GM21515 (cell line): ENCODE measurements around the gene FGFRL1.

ENCODE experiments used
- ATAC-seq: cut with Tn5 transposase; IDR thresholded peaks from one replicate; pipeline ENCODE4 v1.9.1; 2021; ENCODE audit not compliant: unreplicated experiment

FGFRL1 gene

DNA sequence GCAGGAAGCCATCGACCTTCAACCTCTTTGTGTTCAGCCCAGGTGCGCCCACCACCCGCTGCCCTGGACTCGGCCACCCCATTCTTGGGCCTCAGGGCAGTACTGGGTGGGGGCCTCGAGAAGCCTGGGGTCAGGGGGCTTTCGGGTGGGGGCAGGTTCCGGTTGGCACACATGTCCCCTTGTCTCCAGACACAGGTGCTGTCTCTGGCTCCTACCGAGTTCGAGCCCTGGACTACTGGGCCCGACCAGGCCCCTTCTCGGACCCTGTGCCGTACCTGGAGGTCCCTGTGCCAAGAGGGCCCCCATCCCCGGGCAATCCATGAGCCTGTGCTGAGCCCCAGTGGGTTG, 7.4 kb upstream of the FGFRL1 start:
- no peak for ATAC-seq

DNA sequence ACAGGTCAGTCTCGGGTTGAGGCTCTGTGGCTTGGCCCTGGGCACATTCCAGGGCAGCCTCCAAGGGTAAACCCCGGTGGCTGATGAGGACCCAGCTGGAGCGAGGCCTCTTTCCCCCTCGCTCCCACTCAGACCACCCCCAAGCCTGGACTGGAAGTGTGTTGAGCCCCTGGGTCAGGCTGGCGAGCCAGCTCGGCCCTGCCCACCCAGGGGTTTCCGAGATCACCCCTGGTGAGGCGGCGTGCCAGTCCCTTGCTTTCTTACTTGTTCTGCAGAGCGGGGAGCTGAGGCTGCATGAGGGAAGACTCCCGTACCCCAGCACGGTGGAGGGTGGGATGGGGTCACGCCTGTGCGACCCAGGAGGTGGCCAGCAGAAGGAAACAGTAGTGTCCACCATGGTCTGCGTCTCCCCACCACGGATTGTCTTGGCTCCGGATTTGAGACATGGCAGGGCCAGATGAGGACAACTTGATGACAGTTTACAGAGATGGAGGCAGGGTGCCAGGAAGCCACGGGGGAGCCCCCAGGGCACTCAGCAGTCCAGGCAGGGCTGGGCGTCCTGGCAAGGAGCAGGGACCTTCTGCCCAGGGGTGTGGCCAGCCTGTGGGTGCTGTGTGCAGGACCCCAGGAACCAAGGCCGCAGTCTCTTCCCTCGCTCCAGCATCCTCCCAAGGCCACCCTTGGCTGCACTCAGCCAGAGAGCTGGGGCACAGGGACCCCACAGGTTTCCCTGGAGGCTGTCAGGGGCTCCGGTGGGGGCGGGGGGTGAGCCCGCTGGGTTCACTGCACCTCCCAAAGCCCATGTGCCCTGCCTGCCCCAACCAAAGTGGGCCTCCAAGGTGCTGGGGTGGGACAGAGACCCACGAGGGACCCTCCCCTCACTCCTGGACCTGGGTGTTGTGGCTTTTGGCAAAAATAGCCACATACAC, 6.6 kb upstream of the FGFRL1 start:
- ATAC-seq = no peak

DNA sequence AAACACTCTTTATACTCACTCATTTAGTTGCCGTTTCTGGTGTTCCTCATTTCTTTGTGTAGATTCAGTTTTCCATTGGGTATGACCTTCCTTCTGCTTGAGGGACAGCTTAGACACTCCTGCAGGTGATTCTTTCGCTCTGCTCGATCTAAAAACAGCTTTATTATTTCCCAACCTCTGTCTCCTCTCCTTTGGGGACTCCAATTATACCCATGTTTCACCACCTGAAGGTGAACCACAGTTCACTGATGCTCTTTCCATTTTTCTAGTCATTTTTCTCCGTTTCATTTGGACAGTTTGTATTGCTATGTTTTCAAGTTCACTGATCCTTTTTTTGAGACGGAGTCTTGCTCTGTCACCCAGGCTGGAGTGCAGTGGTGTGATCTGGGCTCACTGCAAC, 4.6 kb upstream of the FGFRL1 start:
- no peak for ATAC-seq

DNA sequence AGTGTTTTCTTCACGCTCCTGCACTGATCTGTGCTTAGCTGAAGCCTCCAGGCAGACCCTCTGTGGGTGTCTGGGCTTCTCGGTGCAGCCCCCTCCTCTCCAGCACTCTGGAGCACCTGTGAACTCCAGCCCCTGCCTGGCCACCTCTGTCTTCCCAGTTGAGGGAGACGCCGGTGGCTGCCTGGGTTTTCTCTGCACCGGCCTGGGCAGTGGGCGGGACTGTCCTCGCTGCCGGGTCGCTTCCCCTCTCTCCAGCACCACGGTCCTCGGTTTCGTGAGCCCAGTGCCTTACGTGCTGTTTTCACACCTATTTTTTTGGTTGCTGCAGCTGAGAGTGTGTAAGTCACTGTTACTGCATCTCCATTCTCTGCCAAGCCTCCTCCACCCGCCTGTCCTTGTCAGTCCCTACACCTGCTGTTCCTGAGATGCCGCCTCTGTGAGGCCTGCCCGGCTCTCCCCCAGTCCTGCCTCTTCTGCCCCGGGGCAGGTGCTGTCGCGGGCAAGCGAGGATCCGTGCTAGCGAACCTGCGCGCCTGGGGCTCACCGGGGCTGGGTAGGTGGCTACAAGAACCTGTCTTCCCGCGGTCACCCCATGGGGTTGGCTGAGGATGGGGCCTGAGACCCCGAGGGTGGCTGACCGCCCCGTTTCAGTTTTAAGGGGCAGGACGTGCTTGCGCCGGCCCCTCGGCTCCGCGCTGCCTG, 2.4 kb upstream of the FGFRL1 start:
- no peak for ATAC-seq

DNA sequence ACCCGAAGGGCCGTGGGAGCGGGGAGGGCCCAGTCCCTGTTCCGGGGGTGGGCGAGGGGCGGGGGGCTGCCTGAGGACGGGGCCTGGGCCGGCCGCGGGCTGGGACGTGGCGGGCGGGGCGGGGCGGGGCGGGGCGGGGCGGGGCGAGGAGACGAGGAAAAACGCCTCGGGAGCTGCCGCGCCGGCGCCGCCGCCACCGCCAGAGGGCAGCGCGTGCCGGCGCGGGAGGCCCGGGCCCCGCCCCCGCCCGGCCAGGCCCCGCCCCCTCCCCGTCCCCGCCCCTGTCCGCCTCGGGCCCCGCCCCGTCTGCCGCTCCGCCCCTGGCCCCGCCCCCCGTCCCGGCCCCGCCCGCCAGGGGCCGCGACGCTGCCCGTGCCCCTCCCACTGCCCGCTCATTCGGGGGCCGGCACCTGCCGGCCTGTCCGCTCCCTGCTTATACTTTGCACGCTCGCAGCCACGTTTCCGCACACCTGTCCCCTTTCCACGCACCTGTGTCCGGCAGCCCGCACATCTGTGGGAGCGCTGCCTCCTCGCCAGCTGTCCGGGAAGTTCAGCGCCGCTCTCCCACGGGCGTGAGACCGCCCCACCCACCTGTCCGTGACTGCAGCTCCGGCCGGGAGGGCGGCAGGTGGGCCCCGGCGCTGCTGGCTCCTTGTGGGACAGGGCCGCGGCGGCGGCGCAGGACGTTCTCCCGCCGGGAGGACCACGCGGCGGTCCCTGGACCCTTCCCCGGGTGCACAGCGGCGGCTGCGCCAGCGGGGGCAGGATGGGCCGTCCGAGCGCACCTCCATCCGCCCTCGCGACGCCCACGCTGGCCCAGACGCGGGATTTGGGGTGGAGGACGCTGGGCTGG, 1.7 kb upstream of the FGFRL1 start:
- ATAC-seq = no peak

DNA sequence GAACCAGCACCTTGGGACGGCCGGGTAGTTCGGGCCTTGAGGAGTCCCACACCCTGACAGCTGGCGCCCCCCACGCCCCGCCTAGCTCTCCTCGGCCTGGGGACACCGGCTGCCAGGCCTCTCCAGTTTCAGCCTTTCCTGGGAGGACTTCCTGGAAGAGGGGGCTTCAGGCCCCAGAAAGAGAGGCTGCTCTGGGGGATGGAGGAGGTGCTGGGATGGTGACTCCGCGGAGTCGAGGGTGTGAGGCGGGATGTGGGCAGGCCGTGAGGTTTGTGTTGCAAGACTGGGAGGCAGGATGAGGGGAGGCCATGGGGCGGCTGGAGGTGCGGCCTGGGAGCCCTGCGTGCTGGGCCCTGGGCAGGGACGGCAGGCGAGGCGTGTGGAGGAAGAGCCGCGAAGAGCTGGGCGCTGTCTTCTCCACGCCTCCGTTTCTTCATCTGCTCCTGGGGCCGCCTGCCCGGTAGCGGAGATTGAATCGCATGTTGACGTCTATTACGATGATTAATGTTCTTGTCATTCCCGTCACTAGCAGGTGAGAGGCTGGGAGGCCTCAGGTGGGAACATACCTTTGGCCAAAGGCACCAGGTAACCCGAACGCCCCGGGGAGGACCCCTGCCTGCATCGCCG, 918 bp upstream of the FGFRL1 start:
- ATAC-seq = no peak

DNA sequence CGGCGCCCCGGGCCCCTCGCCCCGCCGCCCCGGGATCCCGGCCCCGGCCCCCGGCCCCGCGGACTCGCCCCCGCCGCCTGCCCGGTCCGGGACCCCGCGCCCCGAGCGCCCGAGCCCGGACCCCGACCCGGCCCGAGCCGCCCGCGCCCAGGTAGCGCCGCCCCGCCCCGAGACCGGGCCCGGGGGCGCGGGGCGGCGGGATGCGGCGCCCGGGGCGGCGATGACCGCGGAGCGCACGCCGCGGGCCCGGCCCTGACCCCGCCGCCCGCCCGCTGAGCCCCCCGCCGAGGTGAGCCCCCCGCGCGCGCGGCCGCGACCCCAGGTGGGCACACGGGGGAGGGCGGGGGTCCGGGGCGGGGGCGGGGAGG, 224 bp downstream of the FGFRL1 start:
- ATAC-seq = no peak

DNA sequence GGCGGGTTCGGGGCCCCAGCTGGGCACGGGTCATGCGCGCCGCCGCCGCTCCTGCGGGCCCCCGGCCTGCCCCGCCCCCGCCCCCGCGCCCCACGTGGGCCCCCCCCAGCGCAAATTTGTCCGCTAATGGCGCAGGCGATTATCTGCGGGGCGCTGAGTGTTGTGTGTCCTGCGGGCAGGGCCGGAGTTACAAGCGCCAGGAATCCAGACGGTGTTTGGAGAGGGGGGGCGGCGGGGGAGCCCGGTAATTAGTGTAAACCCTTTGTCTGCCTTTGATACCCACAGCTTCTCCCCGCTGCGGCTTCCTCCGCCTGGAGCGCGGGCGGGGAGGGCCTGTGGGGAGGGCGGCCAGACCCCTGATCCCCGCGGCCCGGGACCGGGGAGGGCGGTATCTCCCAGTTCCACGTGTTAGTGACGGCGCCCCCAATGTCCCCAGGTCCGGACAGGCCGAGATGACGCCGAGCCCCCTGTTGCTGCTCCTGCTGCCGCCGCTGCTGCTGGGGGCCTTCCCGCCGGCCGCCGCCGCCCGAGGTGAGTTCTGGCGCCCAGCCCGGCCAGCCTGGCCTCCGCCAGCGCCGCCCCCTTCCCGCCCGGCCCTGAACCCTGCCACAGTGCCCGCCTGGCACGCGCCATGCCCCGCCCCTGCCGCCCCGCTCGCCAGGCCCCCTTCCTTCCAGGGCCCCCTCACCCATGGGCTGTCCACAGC, 761 bp downstream of the FGFRL1 start:
- no peak for ATAC-seq

DNA sequence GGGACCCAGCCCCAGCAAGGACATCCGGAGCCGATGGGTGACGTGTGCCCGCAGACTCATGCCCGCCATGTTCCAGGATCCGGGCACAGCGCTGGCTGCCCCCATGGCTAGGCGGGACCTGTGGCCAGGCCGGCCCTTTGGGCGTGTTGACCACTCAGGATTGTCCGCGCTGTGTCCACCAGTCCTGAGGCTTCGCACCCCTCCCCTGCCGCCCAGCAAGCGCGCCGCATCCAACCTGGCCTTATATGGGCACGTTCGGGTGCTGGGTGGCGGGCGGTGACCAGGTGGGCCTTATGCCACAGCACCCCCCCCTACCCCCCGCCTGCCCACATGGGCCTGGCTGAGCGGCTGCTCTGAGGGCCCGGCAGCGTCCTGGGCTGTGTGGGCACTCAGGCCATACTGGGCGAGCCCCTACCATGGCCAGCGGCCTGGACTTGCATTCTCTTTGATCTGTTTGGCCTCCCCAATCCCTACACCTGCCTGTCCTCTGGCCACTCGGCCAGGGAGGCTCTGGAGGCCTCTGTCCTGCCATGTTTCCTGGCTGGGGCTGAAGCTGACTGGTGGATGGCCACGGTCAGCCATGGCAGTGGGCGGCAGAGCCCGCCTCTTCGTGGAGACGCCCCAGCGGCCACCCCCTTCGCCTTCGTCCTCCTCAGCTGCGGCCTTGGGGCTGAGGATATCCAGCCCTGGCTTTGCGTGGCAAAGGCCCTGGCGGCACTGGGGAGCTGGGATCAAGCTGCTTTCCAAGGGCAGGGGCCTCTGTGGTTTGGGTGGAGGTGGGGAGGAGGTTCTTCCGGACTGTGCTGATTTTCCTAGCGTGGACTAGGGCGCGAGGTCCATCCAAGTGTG, 2.0 kb downstream of the FGFRL1 start:
- no peak for ATAC-seq

DNA sequence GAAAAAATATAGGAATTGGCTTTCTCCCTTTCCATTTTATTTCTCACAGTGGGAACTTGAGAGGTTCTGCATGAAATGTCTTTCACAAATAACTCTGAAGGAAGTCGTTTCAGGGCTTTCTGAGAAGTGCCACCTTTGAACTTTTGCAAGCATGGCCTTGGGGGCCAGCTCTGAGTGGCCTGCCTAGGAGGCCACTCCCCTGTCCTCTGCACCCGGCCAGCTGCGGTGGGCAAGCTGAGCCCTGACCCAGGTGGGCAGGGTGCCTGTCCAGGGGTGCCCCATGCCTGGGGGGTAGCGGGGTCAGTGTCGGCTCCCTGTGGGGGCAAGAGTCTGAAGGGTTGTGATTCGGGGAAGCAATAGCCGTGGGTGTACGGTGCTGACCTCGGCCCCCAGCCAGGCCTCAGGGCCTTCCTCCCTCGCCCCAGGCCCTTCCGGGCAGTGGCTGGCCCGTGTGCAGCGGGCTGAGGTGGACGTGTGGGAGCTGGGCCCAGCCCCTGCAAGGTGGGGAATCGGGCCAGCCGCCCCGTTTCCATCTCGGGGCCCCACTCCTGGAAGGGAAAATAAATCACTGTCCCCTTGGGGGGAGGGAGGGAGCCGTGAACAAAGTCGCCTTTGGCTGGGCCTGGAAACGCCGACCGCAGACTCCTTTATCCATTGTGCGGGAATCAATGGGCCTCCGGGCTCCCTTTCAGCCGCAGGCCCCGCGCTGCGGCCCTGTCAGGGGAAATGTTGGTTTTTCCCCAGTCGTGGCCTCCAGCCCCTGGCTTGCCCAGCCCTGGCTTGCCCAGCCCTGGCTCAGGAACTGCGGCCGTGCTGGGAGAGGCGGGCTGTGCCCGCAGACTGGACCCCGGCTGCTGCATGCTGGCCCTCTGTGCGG, 3.1 kb downstream of the FGFRL1 start:
- ATAC-seq = no peak

DNA sequence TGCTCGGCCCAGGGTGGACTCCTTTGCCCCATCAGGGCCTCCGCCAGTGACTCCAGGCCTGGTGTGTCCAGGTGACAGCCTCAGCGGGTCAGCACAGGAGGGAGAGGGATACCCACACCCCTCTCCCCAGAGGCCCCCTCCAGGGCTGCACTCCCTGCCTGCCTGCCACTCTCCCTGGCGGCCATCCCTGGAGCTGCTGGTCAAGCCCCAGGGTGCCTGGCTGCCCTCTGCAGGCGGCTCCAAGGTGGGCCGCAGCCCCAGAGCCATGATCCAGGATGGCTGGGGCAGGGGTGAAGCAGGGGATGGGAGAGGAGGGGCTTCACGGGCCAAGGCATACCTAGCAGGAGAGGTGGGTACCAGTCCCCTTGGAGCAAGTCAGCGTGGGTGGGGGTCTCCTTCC, 3.8 kb downstream of the FGFRL1 start:
- no peak for ATAC-seq

DNA sequence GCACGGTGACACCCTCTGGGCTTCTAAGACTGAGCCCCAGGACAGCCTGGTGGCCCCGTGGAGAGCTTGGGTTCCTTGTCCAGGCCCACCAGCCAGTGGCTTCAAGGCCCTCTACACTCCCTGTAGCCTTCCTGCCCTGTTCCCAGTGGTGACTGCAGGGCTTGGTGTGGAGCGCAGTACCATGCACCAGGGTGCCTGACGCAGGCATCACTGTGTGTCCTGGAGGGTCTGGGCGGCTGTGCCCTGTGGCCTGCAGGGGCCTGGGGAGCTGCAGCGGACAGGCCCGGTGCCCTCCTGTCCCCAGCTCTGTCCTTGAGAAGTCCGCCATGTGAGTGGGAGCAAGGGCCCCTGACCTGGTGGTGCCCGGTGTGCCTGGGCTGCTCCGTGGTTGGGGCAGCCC, 4.3 kb downstream of the FGFRL1 start:
- no peak for ATAC-seq

DNA sequence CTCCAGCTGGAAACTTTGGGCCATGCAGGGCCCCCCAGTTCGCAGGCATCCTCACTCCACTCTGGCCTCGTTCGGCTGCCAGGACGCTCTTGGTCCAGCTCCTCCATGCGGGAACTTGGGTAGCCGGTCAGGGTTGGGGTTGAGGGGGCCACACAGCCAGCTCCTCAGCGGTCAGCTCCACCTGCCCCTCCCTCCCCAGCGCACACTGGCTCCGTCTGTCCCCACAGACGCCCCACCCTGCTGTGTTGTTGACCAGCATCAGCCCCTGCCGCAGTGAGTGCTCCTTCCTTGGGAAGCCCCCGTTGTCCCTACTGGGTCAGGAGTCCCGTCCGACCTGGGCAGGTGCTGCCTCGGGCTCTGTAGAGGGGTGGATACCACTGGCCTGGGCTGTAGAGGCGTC, 5.8 kb downstream of the FGFRL1 start:
- no peak for ATAC-seq

DNA sequence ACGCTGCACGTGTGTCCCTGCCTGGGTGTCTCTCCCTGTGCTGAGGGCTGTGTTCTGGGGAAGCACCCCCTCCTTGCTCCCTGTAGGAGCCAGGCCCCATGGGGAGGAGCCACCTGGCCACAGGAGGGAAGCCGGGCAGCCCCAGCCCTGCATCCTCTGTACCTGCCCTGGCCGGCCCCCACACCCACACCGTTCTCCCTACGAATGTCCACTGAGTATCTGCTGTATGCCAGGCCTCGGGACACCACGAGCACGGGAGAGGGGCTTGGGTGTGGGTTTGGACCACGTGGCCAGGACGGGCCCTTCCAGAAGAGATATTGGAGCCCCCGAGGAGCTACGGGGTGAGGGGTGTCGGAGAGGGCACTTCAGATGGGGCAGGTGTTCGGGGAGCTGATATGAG, 6.3 kb downstream of the FGFRL1 start:
- ATAC-seq = no peak

DNA sequence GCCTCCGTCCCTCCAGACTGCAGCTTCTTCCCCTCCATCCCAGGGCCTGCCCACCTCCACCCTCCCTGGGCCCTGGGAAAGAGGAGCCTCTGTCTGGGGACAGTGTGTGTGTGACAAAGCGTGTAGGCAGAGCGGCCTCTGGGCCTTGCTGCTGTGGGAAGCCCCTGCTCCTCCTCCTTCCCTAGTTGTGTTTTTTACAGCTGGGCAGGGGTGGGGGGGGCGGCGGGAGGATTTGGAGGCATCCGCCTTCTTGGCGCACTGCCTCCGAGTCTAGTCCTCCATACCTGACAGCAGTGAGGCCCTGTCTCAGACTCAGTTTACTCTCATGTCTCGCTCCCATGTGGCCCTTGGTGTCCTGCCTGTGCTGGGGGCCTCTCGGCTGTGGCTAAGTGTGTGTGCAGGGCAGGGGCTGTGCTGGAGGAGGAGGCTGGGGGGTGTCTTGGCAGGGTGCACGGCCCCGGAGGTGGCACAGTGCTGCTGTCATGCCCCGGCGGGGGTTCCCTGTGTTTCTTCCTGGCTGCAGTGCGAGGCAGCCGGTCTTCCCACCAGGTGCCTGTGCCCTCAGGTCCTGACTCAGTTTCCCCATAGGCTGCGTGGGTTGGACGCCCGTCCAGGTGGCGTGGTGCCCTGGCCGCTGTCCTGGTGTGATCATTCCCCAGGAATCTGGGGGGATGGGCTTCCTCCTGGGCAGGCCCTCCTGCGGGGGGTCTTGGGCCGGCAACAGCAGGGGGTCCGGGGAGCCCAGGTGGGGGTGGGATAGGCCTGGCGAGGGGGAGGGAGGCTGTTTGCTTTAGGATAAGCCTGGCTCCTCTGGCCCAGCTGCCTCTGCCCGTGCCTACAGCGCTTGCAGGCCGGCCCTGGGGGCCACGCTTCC, 7.0 kb downstream of the FGFRL1 start:
- no peak for ATAC-seq

DNA sequence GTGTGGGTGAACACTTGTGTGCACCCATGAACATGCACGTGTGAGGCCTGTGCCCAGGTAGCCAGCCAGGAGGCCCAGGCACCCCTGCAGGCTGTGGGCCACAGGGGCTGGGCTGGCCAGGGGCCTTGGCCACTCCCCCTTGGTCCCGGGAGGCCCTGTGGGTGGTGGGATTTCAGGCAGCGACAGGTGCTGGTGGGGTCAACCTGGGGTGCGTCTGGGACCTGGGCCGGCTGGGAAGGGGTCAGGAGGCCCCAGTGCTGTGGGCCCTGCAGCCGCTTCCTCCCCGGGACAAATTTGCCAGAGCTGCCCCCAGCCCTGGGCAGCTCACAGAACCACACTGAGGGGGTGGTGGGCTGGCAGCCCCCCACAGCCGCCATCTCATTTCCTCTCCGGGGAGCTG, 7.9 kb downstream of the FGFRL1 start:
- ATAC-seq = no peak

DNA sequence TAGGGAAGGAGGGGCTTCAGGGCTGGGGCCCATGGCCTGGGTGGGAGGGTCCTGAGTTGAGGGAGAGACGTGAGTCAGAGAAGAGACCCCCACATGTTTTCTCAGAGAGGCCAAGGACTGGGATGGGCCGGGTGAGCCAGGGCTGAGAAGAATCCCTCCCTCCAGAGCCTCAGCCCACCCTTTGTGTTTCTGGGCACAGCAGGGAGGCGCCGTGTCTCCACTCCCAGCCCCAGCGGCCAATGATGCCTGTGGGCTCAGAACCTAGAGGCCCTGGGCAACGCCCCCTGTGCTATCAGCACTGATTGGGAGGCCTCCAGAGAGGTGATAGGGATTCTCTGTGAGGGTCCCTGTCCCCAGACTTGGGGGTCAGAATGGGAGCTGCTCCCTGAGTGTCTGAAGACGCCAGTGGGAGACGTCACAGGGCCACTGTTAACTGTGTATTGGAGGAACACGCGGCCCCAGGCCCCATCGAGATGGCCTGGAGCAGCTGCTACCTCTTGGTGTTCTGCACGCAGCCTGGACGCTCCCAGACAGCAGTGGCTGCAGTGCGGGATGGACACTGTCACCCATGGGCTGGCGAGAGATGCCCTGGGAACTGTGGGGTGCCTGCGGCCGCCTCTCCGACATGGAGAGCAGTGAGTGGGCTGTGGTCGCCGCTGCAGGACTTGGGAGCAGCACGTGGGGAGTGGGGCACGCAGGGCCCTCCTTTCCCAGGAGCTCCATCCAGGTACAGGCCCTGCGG, 8.5 kb downstream of the FGFRL1 start:
- no peak for ATAC-seq
